ENCODE measurements around the gene OR5AU1. TPM values are rescaled to one million over a fixed set of nuclear protein-coding genes. Genes with fewer than 3 reads are reported as not detected.

The OR5AU1 gene
- under 1 TPM in 1 of 5 donors, not detected in 4; under 0.01 TPM for total RNA-seq
- polyA plus RNA-seq: not detected
- long read RNA-seq, donor 1: 0 reads
- long read RNA-seq, donor 2: 0 reads
- long read RNA-seq, donor 3: 0 reads
- long read RNA-seq, donor 4: 0 reads
- long read RNA-seq, donor 5: 0 reads
- long read RNA-seq, donor 6: 0 reads
- long read RNA-seq, donor 7: 0 reads
- long read RNA-seq, donor 8: 0 reads
- long read RNA-seq, donor 9: 0 reads
- long read RNA-seq, donor 10: 0 reads

DNA sequence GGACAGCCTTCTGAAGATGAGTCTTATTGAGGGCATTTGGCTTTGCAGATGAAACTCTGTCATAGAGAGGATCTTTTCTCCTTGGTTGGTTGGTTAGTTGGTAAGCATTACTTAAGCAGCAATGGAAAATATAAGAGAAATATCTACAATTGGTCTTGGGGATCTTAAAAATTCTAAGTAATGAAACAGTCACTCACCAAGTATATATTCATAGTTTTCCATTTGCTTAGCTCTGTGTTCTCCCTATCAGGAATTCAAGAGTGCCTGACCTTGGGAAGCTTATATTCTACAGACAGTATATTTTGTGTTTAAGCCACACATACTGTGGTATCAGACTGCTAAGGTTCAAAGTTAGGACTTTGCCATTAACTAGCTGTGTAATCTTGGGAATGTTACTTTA lies at the start of gene OR5AU1:
Gene OR5AU1 (minus strand): TSS at position 101 of the 400 bp plus-strand sequence. CDS start 191 bp downstream, outside the sequence.
- H3K36me3 ChIP-seq: no peaks in the 10 kb centered on the region
- TF ChIP-seq POLR2A (IDR thresholded peaks at IDR 0.05): no peak
- TF ChIP-seq POLR2AphosphoS5 (IDR thresholded peaks at IDR 0.05): no peak
- TF ChIP-seq EP300 (IDR thresholded peaks at IDR 0.05): no peak
- TF ChIP-seq, protein P1, sequence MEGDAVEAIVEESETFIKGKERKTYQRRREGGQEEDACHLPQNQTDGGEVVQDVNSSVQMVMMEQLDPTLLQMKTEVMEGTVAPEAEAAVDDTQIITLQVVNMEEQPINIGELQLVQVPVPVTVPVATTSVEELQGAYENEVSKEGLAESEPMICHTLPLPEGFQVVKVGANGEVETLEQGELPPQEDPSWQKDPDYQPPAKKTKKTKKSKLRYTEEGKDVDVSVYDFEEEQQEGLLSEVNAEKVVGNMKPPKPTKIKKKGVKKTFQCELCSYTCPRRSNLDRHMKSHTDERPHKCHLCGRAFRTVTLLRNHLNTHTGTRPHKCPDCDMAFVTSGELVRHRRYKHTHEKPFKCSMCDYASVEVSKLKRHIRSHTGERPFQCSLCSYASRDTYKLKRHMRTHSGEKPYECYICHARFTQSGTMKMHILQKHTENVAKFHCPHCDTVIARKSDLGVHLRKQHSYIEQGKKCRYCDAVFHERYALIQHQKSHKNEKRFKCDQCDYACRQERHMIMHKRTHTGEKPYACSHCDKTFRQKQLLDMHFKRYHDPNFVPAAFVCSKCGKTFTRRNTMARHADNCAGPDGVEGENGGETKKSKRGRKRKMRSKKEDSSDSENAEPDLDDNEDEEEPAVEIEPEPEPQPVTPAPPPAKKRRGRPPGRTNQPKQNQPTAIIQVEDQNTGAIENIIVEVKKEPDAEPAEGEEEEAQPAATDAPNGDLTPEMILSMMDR (IDR thresholded peaks at IDR 0.05): no peak
- no peaks in the 10 kb centered on the region for H3K4me1 ChIP-seq
- H3K4me3 ChIP-seq: no peak within 1 kb of the TSS
- no peaks in the 10 kb centered on the region for H3K9me3 ChIP-seq
- H3K27me3 ChIP-seq: peaks cover 0 to 8% (median 0%) of the 10 kb centered on the region in 3 donors
- intact Hi-C loops (cut with DNase I; ENCODE audit: low total_unique reads): no loop called here
- DNase-seq: no peak
- no peak within 1 kb of the TSS for H3K27ac ChIP-seq

DNA sequence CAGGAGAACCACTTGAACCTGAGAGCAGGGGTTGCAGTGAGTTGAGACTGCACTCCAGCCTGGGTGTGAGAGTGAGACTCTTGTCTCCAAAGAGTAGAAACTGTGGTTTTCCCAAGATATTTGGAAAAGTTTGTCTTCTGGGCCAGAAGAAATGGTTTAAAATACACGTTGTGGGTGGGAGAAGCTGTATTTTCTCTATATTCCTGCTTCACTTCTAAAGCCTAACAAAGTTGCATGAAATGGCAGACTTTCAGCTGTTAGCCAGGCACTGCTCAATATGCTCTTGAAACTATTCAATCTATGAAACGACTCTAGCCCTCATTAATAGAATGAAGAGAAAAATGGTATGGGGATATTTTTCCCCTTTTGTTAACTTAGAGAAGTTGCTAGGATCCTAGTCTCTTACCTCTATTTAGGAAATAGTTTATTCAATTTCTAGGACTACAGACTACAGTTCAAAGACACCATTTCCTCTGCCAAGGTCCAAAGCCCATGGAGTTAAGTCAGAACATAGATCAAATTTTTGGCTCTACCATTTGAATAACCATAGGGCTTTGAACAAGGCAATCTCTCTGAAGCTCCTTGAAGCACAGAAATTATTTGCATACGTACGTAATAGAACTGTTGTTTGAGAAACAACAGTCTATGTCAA lies 49.3 kb upstream of the OR5AU1 start:
- Histone ChIP-seq H3K27ac (no peak overlapping the region), H3K9me3 (no peaks in the 10 kb centered on the region), H3K36me3 (peaks cover 22 to 68% (median 53%) of the 10 kb centered on the region in 4 donors), H3K4me3 (no peak overlapping the region), H3K4me1 (peaks cover 0 to 8% (median 0%) of the 10 kb centered on the region in 4 donors), H3K27me3 (no peaks in the 10 kb centered on the region)
- DNase-seq: no peak
- intact Hi-C loops (cut with DNase I; ENCODE audit: low total_unique reads): no loop called here
- 76 to 85% (median 83%) methylated on average over 4 of the region's 4 CpGs for WGBS, 5 donors
- no peak for TF ChIP-seq POLR2AphosphoS5 (IDR thresholded peaks at IDR 0.05)

DNA sequence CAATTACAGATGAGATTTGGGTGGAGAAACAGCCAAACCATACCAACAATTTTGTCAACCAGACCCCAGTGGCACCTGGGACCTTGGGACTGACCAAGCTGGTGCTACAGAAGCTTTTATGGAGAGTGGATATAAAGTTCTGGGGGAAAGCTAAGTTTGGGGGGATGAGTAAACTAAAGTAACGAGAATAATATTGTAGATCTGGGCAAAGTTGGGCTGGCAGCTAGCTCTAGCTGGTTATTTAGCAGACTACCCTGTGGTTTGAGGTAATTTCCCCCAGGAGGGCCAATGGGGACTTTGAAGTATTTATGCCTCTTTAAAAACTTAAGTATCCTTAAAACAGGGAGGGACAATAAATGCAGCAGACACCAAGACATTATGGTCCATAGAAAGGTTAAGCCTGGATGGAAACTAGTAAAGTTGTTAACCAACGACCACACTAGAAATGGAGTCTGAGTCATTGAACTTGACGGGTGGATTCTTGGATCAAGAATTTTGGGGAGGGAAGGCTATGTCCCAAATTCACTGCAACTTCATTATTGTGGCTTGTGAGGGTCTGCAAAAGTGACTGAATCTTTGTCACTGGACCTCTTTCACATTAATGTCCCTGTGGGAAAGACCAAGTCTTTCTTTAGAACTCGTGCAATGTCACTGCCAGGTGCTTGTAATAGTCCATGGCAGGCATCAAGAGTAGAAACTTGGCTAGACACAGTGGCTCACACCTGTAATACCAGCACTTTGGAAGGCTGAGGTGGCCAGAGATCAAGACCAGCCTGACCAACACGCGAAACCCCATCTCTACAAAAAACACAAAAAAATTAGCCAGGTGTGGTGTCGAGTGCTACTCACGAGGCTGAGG lies 48.5 kb upstream of the OR5AU1 start:
- Histone ChIP-seq H3K27me3 (no peaks in the 10 kb centered on the region), H3K27ac (no peak overlapping the region), H3K9me3 (no peaks in the 10 kb centered on the region), H3K4me3 (no peak overlapping the region), H3K4me1 (peaks cover 0 to 8% (median 0%) of the 10 kb centered on the region in 4 donors), H3K36me3 (peaks cover 14 to 61% (median 45%) of the 10 kb centered on the region in 4 donors)
- intact Hi-C loops (cut with DNase I; ENCODE audit: low total_unique reads): no loop called here
- no peak for DNase-seq
- 88 to 94% (median 92%) methylated on average over 8 of the region's 8 CpGs for WGBS, 5 donors
- TF ChIP-seq, protein P1 (IDR thresholded peaks at IDR 0.05): no peak
- TF ChIP-seq EP300 (IDR thresholded peaks at IDR 0.05) (no peak), POLR2A (IDR thresholded peaks at IDR 0.05) (no peak), POLR2AphosphoS5 (IDR thresholded peaks at IDR 0.05) (no peak)

DNA sequence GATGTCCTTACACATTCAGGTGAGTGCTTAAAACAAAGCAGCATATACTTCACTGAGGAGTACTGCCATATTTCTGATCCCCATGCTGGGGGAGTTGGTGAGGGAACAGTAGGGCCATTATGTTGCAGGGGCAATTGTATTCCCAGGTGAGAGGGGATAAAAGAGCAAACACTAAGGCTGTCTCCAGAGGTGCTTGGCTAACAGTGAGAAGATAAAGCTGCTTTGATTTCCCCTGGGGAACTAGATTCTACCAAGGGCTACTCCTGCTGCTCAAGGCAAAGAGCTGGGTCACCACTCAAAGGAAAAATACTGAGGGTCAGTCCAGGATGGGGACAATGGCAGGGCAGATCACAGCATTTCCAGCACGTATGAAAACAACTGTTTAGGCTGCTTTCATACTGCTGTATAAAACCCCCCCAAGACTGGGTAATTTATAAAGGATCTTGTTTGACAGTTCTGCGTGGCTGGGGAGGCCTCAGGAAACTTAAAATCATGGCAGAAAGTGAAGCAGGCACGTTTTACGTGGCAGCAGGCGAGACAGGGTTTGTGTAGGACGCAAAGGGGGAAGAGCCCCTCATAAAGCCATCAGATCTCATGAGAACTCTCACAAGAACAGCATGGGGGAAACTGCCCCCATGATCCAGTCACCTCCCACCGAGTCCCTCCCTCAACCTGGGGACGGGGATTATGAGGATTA lies 47.8 kb upstream of the OR5AU1 start:
- TF ChIP-seq, protein P1 (IDR thresholded peaks at IDR 0.05): no peak
- no peak for TF ChIP-seq POLR2AphosphoS5 (IDR thresholded peaks at IDR 0.05)
- no peak for TF ChIP-seq EP300 (IDR thresholded peaks at IDR 0.05)
- TF ChIP-seq POLR2A (IDR thresholded peaks at IDR 0.05): no peak
- Histone ChIP-seq H3K4me3 (no peak overlapping the region), H3K27ac (no peak overlapping the region), H3K27me3 (no peaks in the 10 kb centered on the region), H3K4me1 (peaks cover 0 to 8% (median 0%) of the 10 kb centered on the region in 4 donors), H3K36me3 (peaks cover 11 to 53% (median 37%) of the 10 kb centered on the region in 4 donors), H3K9me3 (no peaks in the 10 kb centered on the region)
- intact Hi-C loops (cut with DNase I; ENCODE audit: low total_unique reads): no loop called here
- WGBS, 5 donors: 70 to 78% (median 75%) methylated on average over 8 of the region's 8 CpGs
- no peak for DNase-seq

Data from stomach (tissue), 19 donors.